ENCODE measurements around the gene FBLIM1. TPM values are rescaled to one million over a fixed set of nuclear protein-coding genes. Genes with fewer than 3 reads are reported as not detected.

Gene FBLIM1
- polyA plus RNA-seq, 4 donors, result 76.2 to 371 (median 159) TPM

DNA sequence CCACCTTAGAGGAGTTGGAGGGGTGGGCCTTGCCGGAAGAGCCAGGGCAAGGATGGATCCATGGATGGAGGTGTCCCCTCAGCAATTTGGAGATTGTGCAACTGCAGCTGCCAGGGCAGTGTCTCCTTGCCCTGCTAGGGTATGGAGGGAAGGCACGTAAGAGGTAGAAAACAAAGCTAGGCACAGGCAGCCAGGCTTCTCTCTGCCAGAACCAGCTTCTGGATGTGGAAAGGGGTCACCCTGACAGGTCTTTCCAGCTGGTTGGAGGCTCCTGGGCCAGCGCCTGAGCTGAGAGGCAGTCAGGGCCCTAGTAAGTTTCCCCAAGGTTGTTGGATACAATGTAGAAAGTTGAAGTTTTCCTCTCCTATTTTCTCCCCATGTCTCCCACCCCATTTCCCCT is 37.7 kb upstream of the FBLIM1 start:
- Histone ChIP-seq H3K4me3 (ENCODE audit: low read depth in 1 of 3, low read length in 3 of 3) (no peak overlapping the region), H3K9me3 (ENCODE audit: control insufficient read depth in 2 of 2, insufficient read depth in 1 of 2, low read depth in 1 of 2, low read length in 1 of 2) (no peaks in the 10 kb centered on the region), H3K4me1 (ENCODE audit: control insufficient read depth in 3 of 3, insufficient read depth in 2 of 3, low read depth in 1 of 3, low read length in 2 of 3) (peaks cover 0 to 6% (median 0%) of the 10 kb centered on the region in 3 donors), H3K36me3 (ENCODE audit: control insufficient read depth in 3 of 3, insufficient read depth in 2 of 3, low read depth in 1 of 3, low read length in 3 of 3) (peaks cover 13 to 92% (median 20%) of the 10 kb centered on the region in 3 donors), H3K27me3 (ENCODE audit: control insufficient read depth in 3 of 3, insufficient read depth in 3 of 3, low read length in 3 of 3) (no peaks in the 10 kb centered on the region), H3K27ac (ENCODE audit: low read depth in 1 of 3, low read length in 2 of 3) (no peak overlapping the region)
- DNase-seq (no peak), FAIRE-seq (no peak)
- 94 to 100% (median 97%) methylated on average over 3 of the region's 3 CpGs for WGBS, 3 donors

- Histone ChIP-seq H3K27ac (ENCODE audit: low read depth in 1 of 3, low read length in 2 of 3) (no peak overlapping the region), H3K9me3 (ENCODE audit: control insufficient read depth in 2 of 2, insufficient read depth in 1 of 2, low read depth in 1 of 2, low read length in 1 of 2) (no peaks in the 10 kb centered on the region), H3K27me3 (ENCODE audit: control insufficient read depth in 3 of 3, insufficient read depth in 3 of 3, low read length in 3 of 3) (no peaks in the 10 kb centered on the region), H3K36me3 (ENCODE audit: control insufficient read depth in 3 of 3, insufficient read depth in 2 of 3, low read depth in 1 of 3, low read length in 3 of 3) (peaks cover 14 to 93% (median 23%) of the 10 kb centered on the region in 3 donors), H3K4me1 (ENCODE audit: control insufficient read depth in 3 of 3, insufficient read depth in 2 of 3, low read depth in 1 of 3, low read length in 2 of 3) (peaks cover 0 to 6% (median 0%) of the 10 kb centered on the region in 3 donors), H3K4me3 (ENCODE audit: low read depth in 1 of 3, low read length in 3 of 3) (no peak overlapping the region)
- 77 to 89% (median 84%) methylated on average over 4 of the region's 4 CpGs for WGBS, 3 donors
- FAIRE-seq (no peak), DNase-seq (no peak)
These were observed 36.2 kb upstream of the FBLIM1 start for GRCh38 chr1:15722411-15722810.

DNA sequence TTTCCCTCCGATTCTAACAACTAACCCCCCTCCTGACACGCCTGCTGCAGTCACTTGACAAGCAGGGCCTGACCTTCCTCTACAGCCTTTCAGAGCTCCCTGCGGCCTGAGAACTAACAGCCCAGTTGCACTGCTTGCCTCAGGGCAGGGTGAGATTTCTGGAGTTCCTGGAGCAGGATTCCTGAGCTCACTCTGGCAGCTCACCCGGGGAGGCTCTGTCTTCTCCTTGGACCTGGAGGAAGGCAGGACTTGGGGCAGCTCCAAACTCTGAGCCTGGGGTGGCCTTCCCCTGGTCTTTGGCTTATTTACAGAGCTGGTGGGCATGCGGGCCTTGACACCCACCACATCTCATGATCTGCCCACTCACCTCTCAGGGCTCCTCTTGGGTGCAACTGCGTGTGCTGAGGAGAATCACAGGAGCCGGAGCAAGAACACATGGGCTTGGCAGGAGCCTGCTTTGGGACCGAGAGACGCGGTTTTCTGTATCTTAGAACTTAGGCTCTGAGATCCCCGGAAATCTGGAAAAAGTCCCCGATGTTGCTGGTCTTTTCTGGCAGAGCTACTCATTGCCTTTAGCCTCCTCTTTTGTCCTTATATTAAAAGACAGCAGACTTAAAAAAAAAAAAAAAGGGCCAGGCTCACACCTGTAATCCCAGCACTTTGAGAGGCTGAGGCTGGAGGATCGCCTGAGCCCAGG is 35.6 kb upstream of the FBLIM1 start:
- peaks cover 12 to 93% (median 21%) of the 10 kb centered on the region in 3 donors for H3K36me3 ChIP-seq (ENCODE audit: control insufficient read depth in 3 of 3, insufficient read depth in 2 of 3, low read depth in 1 of 3, low read length in 3 of 3)
- no peaks in the 10 kb centered on the region for H3K9me3 ChIP-seq (ENCODE audit: control insufficient read depth in 2 of 2, insufficient read depth in 1 of 2, low read depth in 1 of 2, low read length in 1 of 2)
- FAIRE-seq, result no peak
- H3K4me3 ChIP-seq (ENCODE audit: low read depth in 1 of 3, low read length in 3 of 3), result no peak overlapping the region
- peaks cover 0 to 2% (median 0%) of the 10 kb centered on the region in 3 donors for H3K4me1 ChIP-seq (ENCODE audit: control insufficient read depth in 3 of 3, insufficient read depth in 2 of 3, low read depth in 1 of 3, low read length in 2 of 3)
- no peaks in the 10 kb centered on the region for H3K27me3 ChIP-seq (ENCODE audit: control insufficient read depth in 3 of 3, insufficient read depth in 3 of 3, low read length in 3 of 3)
- 90 to 92% (median 92%) methylated on average over 13 of the region's 13 CpGs for WGBS, 3 donors
- H3K27ac ChIP-seq (ENCODE audit: low read depth in 1 of 3, low read length in 2 of 3), result no peak overlapping the region
- DNase-seq, result no peak

DNA sequence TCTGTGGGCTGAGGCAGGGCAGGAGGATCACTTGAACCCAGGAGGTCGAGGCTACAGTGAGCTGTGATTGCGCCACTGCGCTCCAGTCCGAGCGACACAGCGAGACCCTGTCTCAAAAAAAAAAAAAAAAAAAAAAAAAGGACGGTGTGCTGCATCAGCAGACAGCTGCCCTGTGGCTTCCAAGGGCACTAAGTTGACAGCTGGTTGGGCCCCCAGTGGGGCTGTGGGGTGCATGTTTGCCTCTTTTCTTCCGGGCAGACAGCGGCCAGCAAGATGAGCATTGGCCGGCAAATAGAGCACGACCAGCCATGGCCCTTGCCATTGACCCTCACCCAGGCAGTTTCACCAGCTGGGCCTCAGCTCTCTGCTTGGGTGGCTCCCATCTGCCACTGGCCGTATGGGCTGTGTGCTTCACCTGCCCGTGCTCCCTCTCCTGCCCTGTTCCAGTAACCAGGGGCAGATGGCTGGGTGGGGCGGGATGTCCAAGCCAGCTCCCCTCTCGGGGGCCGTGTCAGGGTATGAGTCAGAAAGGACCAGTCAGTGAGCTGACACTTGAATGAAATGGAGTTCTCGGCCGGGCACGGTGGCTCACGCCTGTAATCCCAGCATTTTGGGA is 34.9 kb upstream of the FBLIM1 start:
- FAIRE-seq, result no peak

DNA sequence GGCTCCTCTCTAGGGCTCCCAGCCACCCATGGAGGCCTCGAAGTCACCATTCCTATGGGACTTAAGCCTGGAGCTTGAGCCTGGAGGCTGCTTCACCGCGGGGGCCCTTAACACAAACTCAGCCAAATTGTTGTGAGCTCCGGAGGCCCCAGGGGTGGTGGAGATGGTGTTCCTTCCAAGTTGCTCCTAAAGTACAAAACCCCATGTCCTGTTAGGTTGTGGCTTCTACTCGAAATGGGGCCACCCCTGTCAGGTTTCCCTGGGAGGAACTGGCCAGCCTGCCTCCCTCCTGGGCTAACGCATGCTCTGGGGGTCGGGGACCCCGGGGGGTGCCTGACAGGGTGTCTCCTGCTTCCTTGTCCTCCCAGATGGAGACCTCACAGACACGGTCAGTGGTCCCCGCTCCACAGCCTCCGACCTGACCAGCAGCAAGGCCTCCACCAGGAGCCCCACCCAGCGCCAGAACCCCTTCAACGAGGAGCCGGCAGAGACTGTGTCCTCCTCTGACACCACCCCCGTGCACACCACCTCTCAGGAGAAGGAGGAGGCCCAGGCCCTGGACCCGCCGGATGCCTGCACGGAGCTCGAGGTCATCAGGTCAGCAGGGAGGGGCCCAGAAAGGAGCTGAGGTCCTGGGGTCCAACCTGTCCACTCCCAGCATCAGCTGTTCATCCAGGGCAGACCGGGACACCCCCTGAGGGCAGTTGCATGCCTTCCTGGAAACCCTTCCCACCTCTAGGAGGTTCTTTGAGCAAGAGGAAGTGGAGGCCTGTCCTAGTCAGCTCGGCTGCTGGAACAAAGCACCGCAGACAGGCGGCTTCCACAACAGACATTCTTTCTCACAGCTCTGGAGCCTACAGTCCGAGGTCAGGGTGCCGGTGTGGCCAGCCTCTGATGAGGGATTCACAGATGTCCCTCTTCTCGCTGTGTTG is 33.4 kb upstream of the FBLIM1 start:
- FAIRE-seq, result no peak
- no peaks in the 10 kb centered on the region for H3K27me3 ChIP-seq (ENCODE audit: control insufficient read depth in 3 of 3, insufficient read depth in 3 of 3, low read length in 3 of 3)
- WGBS, 3 donors, result 81 to 88% (median 85%) methylated on average over 25 to 26 of the region's 26 CpGs
- no peaks in the 10 kb centered on the region for H3K4me1 ChIP-seq (ENCODE audit: control insufficient read depth in 3 of 3, insufficient read depth in 2 of 3, low read depth in 1 of 3, low read length in 2 of 3)
- peaks cover 10 to 96% (median 28%) of the 10 kb centered on the region in 3 donors for H3K36me3 ChIP-seq (ENCODE audit: control insufficient read depth in 3 of 3, insufficient read depth in 2 of 3, low read depth in 1 of 3, low read length in 3 of 3)
- H3K4me3 ChIP-seq (ENCODE audit: low read depth in 1 of 3, low read length in 3 of 3), result no peak overlapping the region
- no peak overlapping the region for H3K27ac ChIP-seq (ENCODE audit: low read depth in 1 of 3, low read length in 2 of 3)
- H3K9me3 ChIP-seq (ENCODE audit: control insufficient read depth in 2 of 2, insufficient read depth in 1 of 2, low read depth in 1 of 2, low read length in 1 of 2), result no peaks in the 10 kb centered on the region
- DNase-seq, result no peak

More for the DNA sequence above, 34.9 kb upstream of the FBLIM1 start:
- H3K27me3 ChIP-seq (ENCODE audit: control insufficient read depth in 3 of 3, insufficient read depth in 3 of 3, low read length in 3 of 3), result no peaks in the 10 kb centered on the region
- H3K9me3 ChIP-seq (ENCODE audit: control insufficient read depth in 2 of 2, insufficient read depth in 1 of 2, low read depth in 1 of 2, low read length in 1 of 2), result no peaks in the 10 kb centered on the region
- peaks cover 12 to 95% (median 26%) of the 10 kb centered on the region in 3 donors for H3K36me3 ChIP-seq (ENCODE audit: control insufficient read depth in 3 of 3, insufficient read depth in 2 of 3, low read depth in 1 of 3, low read length in 3 of 3)
- DNase-seq, result no peak
- no peak overlapping the region for H3K27ac ChIP-seq (ENCODE audit: low read depth in 1 of 3, low read length in 2 of 3)
- 88 to 94% (median 91%) methylated on average over 18 to 20 of the region's 20 CpGs for WGBS, 3 donors
- no peaks in the 10 kb centered on the region for H3K4me1 ChIP-seq (ENCODE audit: control insufficient read depth in 3 of 3, insufficient read depth in 2 of 3, low read depth in 1 of 3, low read length in 2 of 3)
- H3K4me3 ChIP-seq (ENCODE audit: low read depth in 1 of 3, low read length in 3 of 3), result no peak overlapping the region

DNA sequence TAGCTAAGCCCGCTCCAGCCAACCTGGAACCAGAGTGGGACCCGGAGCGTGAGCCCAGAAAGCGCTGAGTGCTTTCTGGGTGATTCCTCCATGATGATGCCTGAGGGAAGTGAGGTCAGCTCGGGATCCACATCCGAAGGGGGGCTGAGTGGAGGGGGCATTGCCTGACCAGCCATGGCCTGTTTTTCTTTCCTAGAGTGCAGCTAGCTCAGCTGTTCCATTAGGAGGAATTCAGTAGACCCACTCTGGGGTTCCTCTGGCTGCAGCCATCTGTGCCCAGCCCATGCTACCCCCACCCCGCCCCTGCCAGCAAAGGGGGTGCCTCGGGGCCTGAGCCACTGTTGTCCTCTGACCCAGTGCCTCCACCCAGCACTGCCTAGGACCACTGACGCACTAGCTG is 32.1 kb upstream of the FBLIM1 start:
- H3K4me1 ChIP-seq (ENCODE audit: control insufficient read depth in 3 of 3, insufficient read depth in 2 of 3, low read depth in 1 of 3, low read length in 2 of 3), result no peaks in the 10 kb centered on the region
- no peaks in the 10 kb centered on the region for H3K27me3 ChIP-seq (ENCODE audit: control insufficient read depth in 3 of 3, insufficient read depth in 3 of 3, low read length in 3 of 3)
- H3K36me3 ChIP-seq (ENCODE audit: control insufficient read depth in 3 of 3, insufficient read depth in 2 of 3, low read depth in 1 of 3, low read length in 3 of 3), result peaks cover 17 to 96% (median 26%) of the 10 kb centered on the region in 3 donors
- H3K4me3 ChIP-seq (ENCODE audit: low read depth in 1 of 3, low read length in 3 of 3), result no peak overlapping the region
- no peaks in the 10 kb centered on the region for H3K9me3 ChIP-seq (ENCODE audit: control insufficient read depth in 2 of 2, insufficient read depth in 1 of 2, low read depth in 1 of 2, low read length in 1 of 2)
- H3K27ac ChIP-seq (ENCODE audit: low read depth in 1 of 3, low read length in 2 of 3), result no peak overlapping the region
- DNase-seq (no peak), FAIRE-seq (no peak)
- 93 to 99% (median 95%) methylated on average over 9 of the region's 9 CpGs for WGBS, 3 donors

GRCh38 chr1:15727021-15727420 is 31.6 kb upstream of the FBLIM1 start:
- no peak for DNase-seq
- WGBS, 3 donors, result 87 to 97% (median 96%) methylated on average over 20 to 21 of the region's 21 CpGs
- Histone ChIP-seq H3K9me3 (ENCODE audit: control insufficient read depth in 2 of 2, insufficient read depth in 1 of 2, low read depth in 1 of 2, low read length in 1 of 2) (no peaks in the 10 kb centered on the region), H3K27me3 (ENCODE audit: control insufficient read depth in 3 of 3, insufficient read depth in 3 of 3, low read length in 3 of 3) (no peaks in the 10 kb centered on the region), H3K36me3 (ENCODE audit: control insufficient read depth in 3 of 3, insufficient read depth in 2 of 3, low read depth in 1 of 3, low read length in 3 of 3) (peaks cover 19 to 96% (median 27%) of the 10 kb centered on the region in 3 donors), H3K27ac (ENCODE audit: low read depth in 1 of 3, low read length in 2 of 3) (no peak overlapping the region), H3K4me3 (ENCODE audit: low read depth in 1 of 3, low read length in 3 of 3) (no peak overlapping the region), H3K4me1 (ENCODE audit: control insufficient read depth in 3 of 3, insufficient read depth in 2 of 3, low read depth in 1 of 3, low read length in 2 of 3) (no peaks in the 10 kb centered on the region)
- FAIRE-seq, result no peak

- DNase-seq, result no peak
- Histone ChIP-seq H3K36me3 (ENCODE audit: control insufficient read depth in 3 of 3, insufficient read depth in 2 of 3, low read depth in 1 of 3, low read length in 3 of 3) (peaks cover 23 to 96% (median 30%) of the 10 kb centered on the region in 3 donors), H3K4me3 (ENCODE audit: low read depth in 1 of 3, low read length in 3 of 3) (no peak overlapping the region), H3K4me1 (ENCODE audit: control insufficient read depth in 3 of 3, insufficient read depth in 2 of 3, low read depth in 1 of 3, low read length in 2 of 3) (no peaks in the 10 kb centered on the region), H3K27ac (ENCODE audit: low read depth in 1 of 3, low read length in 2 of 3) (no peak overlapping the region), H3K27me3 (ENCODE audit: control insufficient read depth in 3 of 3, insufficient read depth in 3 of 3, low read length in 3 of 3) (no peaks in the 10 kb centered on the region), H3K9me3 (ENCODE audit: control insufficient read depth in 2 of 2, insufficient read depth in 1 of 2, low read depth in 1 of 2, low read length in 1 of 2) (no peaks in the 10 kb centered on the region)
- 88 to 94% (median 90%) methylated on average over 12 to 13 of the region's 13 CpGs for WGBS, 3 donors
- FAIRE-seq, result no peak
These were observed 31.2 kb upstream of the FBLIM1 start for GRCh38 chr1:15727424-15727823.
